Measurements from ENCODE around the gene MAOB. TPM values are rescaled to one million over a fixed set of nuclear protein-coding genes. Genes with fewer than 3 reads are reported as not detected.

Gene MAOB
- total and polyA plus RNA-seq, 2 donors (not counting 1 experiment from before 2014, with no cell fraction given), result not detected

GRCh38 chrX:43805579-43805978 lies 76.7 kb downstream of the MAOB start:
- Mint-ChIP-seq H3K27ac (no peak overlapping the region), H3K4me1 (no peaks in the 10 kb centered on the region), H3K4me3 (no peak overlapping the region), H3K9me3 (ENCODE audit: insufficient read depth) (no peaks in the 10 kb centered on the region), H3K27me3 (peaks cover 6% of the 10 kb centered on the region)
- intact Hi-C loops (cut with micrococcal nuclease), result no loop called here
- POLR2A ChIA-PET, result no interaction called here
- no CpG with 5 or more reads among the region's 2 CpGs for WGBS (ENCODE audit: insufficient coverage)
- DNase-seq, result no peak
- Histone ChIP-seq H3K4me2 (replicated peaks; ENCODE audit: low read depth, low read length, poor library complexity, severe bottlenecking) (no peak overlapping the region), H3K27me3 (replicated peaks in 1 of 4; ENCODE audit: control extremely low read depth in 1 of 4, control insufficient read depth in 3 of 4, insufficient read depth in 4 of 4, low read length in 3 of 4) (peaks cover 0 to 5% (median 0%) of the 10 kb centered on the region in 4 experiments), H3K27ac (ENCODE audit: low read length in 2 of 2) (no peak overlapping the region), H3K4me3 (ENCODE audit: control extremely low read depth in 1 of 5, extremely low read depth in 1 of 5, insufficient read depth in 1 of 5, low read depth in 2 of 5, low read length in 4 of 5) (no peak overlapping the region), H3K4me1 (ENCODE audit: control insufficient read depth in 2 of 2, insufficient read depth in 2 of 2, low read length in 2 of 2) (no peaks in the 10 kb centered on the region), H3K9ac (ENCODE audit: low read length) (no peak overlapping the region), H3K79me2 (ENCODE audit: control insufficient read depth, insufficient read depth, low read length) (no peaks in the 10 kb centered on the region), H2AFZ (ENCODE audit: insufficient read depth, low read depth, low read length, poor library complexity, severe bottlenecking) (no peak overlapping the region), H3K9me3 (ENCODE audit: control extremely low read depth in 1 of 3, control insufficient read depth in 2 of 3, insufficient read depth in 1 of 3, low read length in 2 of 3) (no peaks in the 10 kb centered on the region), H4K20me1 (ENCODE audit: control insufficient read depth, insufficient read depth, low read length, poor library complexity, severe bottlenecking) (no peaks in the 10 kb centered on the region), H3K36me3 (replicated peaks in 1 of 2; ENCODE audit: control extremely low read depth in 1 of 2, control insufficient read depth in 1 of 2, extremely low read depth in 1 of 2, insufficient read depth in 2 of 2, low read length in 1 of 2) (no peaks in the 10 kb centered on the region)
- CTCF ChIA-PET, result no interaction called here
- no peak for ATAC-seq (ENCODE audit: low read depth)
- TF ChIP-seq EZH2 (IDR thresholded peaks at IDR 0.05; ENCODE audit: borderline replicate concordance, insufficient read depth, low read depth, low read length, poor library complexity, severe bottlenecking), result no peak
- no peak for TF ChIP-seq CTCF (IDR thresholded peaks at IDR 0.05)

DNA sequence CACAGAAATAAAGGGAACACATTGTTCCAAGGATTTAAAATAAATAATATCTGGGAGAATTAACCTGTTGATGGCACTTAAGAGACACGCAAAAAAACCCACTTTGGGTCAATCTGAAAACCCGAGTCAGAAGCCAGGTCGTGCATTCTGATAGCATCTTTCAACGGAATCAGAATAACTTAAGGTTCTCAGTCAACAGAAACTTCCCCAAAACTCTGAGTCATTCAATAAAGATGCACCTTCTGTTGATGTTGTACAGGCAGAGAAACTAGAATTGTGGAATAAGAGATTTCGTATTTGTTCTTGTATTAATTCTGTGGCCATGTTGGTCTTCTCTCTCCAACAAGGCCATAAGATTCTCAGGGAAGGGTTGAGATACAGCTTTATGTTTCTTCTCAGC lies 78.2 kb downstream of the MAOB start:
- Mint-ChIP-seq H3K27ac (no peak overlapping the region), H3K4me3 (no peak overlapping the region), H3K27me3 (peaks cover 6% of the 10 kb centered on the region), H3K9me3 (ENCODE audit: insufficient read depth) (no peaks in the 10 kb centered on the region), H3K4me1 (no peaks in the 10 kb centered on the region)
- Histone ChIP-seq H3K4me1 (ENCODE audit: control insufficient read depth in 2 of 2, insufficient read depth in 2 of 2, low read length in 2 of 2) (no peaks in the 10 kb centered on the region), H3K27ac (ENCODE audit: low read length in 2 of 2) (no peak overlapping the region), H3K79me2 (ENCODE audit: control insufficient read depth, insufficient read depth, low read length) (no peaks in the 10 kb centered on the region), H3K9ac (ENCODE audit: low read length) (no peak overlapping the region), H3K4me3 (ENCODE audit: control extremely low read depth in 1 of 5, extremely low read depth in 1 of 5, insufficient read depth in 1 of 5, low read depth in 2 of 5, low read length in 4 of 5) (no peak overlapping the region), H3K9me3 (ENCODE audit: control extremely low read depth in 1 of 3, control insufficient read depth in 2 of 3, insufficient read depth in 1 of 3, low read length in 2 of 3) (no peaks in the 10 kb centered on the region), H4K20me1 (ENCODE audit: control insufficient read depth, insufficient read depth, low read length, poor library complexity, severe bottlenecking) (no peaks in the 10 kb centered on the region), H3K27me3 (replicated peaks in 1 of 4; ENCODE audit: control extremely low read depth in 1 of 4, control insufficient read depth in 3 of 4, insufficient read depth in 4 of 4, low read length in 3 of 4) (peaks cover 0 to 9% (median 0%) of the 10 kb centered on the region in 4 experiments), H3K36me3 (replicated peaks in 1 of 2; ENCODE audit: control extremely low read depth in 1 of 2, control insufficient read depth in 1 of 2, extremely low read depth in 1 of 2, insufficient read depth in 2 of 2, low read length in 1 of 2) (no peaks in the 10 kb centered on the region), H3K4me2 (replicated peaks; ENCODE audit: low read depth, low read length, poor library complexity, severe bottlenecking) (no peak overlapping the region), H2AFZ (ENCODE audit: insufficient read depth, low read depth, low read length, poor library complexity, severe bottlenecking) (no peak overlapping the region)
- DNase-seq, result no peak
- intact Hi-C loops (cut with micrococcal nuclease), result no loop called here
- ChIA-PET POLR2A (no interaction called here), CTCF (no interaction called here)
- no peak for ATAC-seq (ENCODE audit: low read depth)
- no CpG with 5 or more reads among the region's 5 CpGs for WGBS (ENCODE audit: insufficient coverage)
- TF ChIP-seq EZH2 (IDR thresholded peaks at IDR 0.05; ENCODE audit: borderline replicate concordance, insufficient read depth, low read depth, low read length, poor library complexity, severe bottlenecking), result no peak
- TF ChIP-seq CTCF (IDR thresholded peaks at IDR 0.05), result no peak

Measured in B cell (primary cell).